GM13977 (cell line): ENCODE data around the gene CUX1.

Experiments
- DNase-seq: peaks from one replicate; pipeline ENCODE4 v3.0.0; 2012; ENCODE audit warnings: low spot score
- in situ Hi-C: fragments of 300-500 bp; cut with MboI; formaldehyde crosslinking; loops from one replicate; pipeline ENCODE4 v1.12.0; 2022; ENCODE audit warnings: low sequenced_read_pairs, low pct_unique_long_range_greater_than_20kb, mixed read lengths, inconsistent platforms; ENCODE audit not compliant: unreplicated experiment
- TF ChIP-seq, protein P1 (sequence below): IDR thresholded peaks from 2 replicates; pipeline ENCODE4 v1.5.1; 2012; ENCODE audit warnings: mild to moderate bottlenecking, control low read depth; ENCODE audit not compliant: insufficient read depth; ENCODE audit errors: extremely low read depth, missing control alignments

CUX1 gene

GRCh38 chr7:101959342-101959741 is 141.9 kb downstream of the CUX1 start:
- DNase-seq = no peak
- TF ChIP-seq, protein P1, sequence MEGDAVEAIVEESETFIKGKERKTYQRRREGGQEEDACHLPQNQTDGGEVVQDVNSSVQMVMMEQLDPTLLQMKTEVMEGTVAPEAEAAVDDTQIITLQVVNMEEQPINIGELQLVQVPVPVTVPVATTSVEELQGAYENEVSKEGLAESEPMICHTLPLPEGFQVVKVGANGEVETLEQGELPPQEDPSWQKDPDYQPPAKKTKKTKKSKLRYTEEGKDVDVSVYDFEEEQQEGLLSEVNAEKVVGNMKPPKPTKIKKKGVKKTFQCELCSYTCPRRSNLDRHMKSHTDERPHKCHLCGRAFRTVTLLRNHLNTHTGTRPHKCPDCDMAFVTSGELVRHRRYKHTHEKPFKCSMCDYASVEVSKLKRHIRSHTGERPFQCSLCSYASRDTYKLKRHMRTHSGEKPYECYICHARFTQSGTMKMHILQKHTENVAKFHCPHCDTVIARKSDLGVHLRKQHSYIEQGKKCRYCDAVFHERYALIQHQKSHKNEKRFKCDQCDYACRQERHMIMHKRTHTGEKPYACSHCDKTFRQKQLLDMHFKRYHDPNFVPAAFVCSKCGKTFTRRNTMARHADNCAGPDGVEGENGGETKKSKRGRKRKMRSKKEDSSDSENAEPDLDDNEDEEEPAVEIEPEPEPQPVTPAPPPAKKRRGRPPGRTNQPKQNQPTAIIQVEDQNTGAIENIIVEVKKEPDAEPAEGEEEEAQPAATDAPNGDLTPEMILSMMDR = no peak
- in situ Hi-C loops = no loop called here

DNA sequence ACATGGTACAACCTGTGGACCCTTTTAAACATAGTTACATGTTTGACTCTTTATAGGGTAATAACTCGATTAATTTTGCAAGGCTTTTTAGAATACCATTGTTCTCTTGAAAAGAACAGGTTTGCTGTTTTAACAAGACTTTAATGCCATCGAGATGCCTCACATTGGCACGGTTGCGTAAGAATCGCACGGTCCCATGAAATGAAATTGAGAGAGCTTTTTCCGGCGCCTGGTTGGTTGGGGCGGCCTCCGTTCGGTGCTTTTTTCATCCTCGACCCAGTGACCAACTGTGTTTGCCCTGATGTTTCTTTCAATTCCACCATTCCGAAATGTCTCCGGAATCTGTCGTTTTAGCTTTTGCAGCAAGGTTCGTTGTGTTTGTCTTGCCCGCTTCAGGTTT is 142.4 kb downstream of the CUX1 start:
- TF ChIP-seq, protein P1 = no peak
- in situ Hi-C loops = no loop called here
- DNase-seq = no peak

DNA sequence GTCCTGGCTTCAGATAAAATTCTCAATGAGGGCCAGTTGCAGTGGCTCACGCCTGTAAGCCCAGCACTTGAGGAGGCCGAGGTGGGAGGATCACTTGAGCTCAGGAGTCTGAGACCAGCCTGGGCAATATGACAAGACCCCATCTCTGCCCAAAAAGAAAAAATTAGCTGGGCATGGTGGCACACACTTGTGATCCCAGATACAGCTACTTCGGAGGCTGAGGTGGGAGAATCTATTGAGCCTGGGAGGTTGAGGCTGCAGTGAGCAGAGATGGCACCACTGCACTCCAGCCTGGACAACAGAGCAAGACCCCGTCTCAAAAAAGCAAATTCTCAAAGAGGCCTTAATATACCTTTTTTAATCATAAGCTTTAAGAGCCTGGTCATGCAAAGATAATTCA is 142.9 kb downstream of the CUX1 start:
- no peak for DNase-seq
- in situ Hi-C loops = no loop called here
- TF ChIP-seq, protein P1 = no peak

GRCh38 chr7:101960985-101961708 is 143.7 kb downstream of the CUX1 start:
- DNase-seq = no peak
- TF ChIP-seq, protein P1 = no peak
- in situ Hi-C loops = no loop called here

DNA sequence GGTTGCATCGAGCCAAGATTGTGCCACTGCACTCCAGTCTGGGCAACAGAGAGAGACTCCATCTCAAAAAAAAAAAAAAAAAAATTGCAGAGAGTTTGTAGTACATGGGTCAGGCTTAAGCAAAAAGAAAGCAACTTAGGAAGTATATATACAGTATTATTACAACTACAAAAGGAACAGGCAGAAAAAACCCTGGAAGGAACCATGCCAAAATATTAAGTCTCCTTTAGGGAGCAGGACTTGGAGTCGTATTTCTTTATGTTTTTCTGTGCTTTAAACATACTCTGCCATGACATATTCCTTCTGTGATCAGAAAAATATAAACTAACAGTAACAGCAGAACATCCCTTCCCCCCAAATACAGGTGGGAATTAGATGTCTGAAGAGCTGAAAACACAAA is 144.4 kb downstream of the CUX1 start:
- TF ChIP-seq, protein P1 = no peak
- in situ Hi-C loops = no loop called here
- DNase-seq = no peak

- in situ Hi-C loops = no loop called here
- no peak for DNase-seq
- TF ChIP-seq, protein P1 = no peak
Measured at GRCh38 chr7:101963693-101964092, 146.3 kb downstream of the CUX1 start.
